NK-92 (cell line): ENCODE data around the gene CD63.

ENCODE experiments used
- DNase-seq: peaks from one replicate; lab custom pipeline; 2025; ENCODE audit not compliant: unreplicated experiment; lab: John Stamatoyannopoulos, UW

The CD63 gene

GRCh38 chr12:55688716-55689655 is 39.8 kb downstream of the CD63 start:
- no peak for DNase-seq

GRCh38 chr12:55687746-55688145 is 41.1 kb downstream of the CD63 start:
- no peak for DNase-seq

GRCh38 chr12:55686366-55687010 is 42.3 kb downstream of the CD63 start:
- no peak for DNase-seq

GRCh38 chr12:55685671-55686070 is 43.1 kb downstream of the CD63 start:
- DNase-seq, result no peak

GRCh38 chr12:55684761-55685370 is 43.9 kb downstream of the CD63 start:
- DNase-seq, result no peak

GRCh38 chr12:55683676-55684075 is 45.1 kb downstream of the CD63 start:
- no peak for DNase-seq

GRCh38 chr12:55682087-55682796 is 46.6 kb downstream of the CD63 start:
- DNase-seq, result no peak

GRCh38 chr12:55681142-55682077 is 47.4 kb downstream of the CD63 start:
- no peak for DNase-seq

- no peak for DNase-seq
Measured at GRCh38 chr12:55679691-55680090, 49.1 kb downstream of the CD63 start.

- DNase-seq, result no peak
Measured at GRCh38 chr12:55676707-55677106, 52.1 kb downstream of the CD63 start.

GRCh38 chr12:55675666-55676065 is 53.1 kb downstream of the CD63 start:
- no peak for DNase-seq
